ENCODE results near the gene CHMP3.

CHMP3 gene

GRCh38 chr2:86512892-86513291 is 50.4 kb downstream of the CHMP3 start:
- Histone ChIP-seq H3K36me3 (ENCODE audit: control insufficient read depth, low read length) (peaks cover 18% of the 10 kb centered on the region), H3K27me3 (ENCODE audit: control insufficient read depth, low read length) (no peaks in the 10 kb centered on the region), H3F3A (ENCODE audit: control insufficient read depth, insufficient read depth) (no peaks in the 10 kb centered on the region), H3K4me1 (ENCODE audit: control insufficient read depth, low read length) (no peaks in the 10 kb centered on the region), H3K4me3 (ENCODE audit: low read length) (no peak overlapping the region), H4K20me1 (ENCODE audit: control insufficient read depth, insufficient read depth, low read depth, low read length) (no peaks in the 10 kb centered on the region), H3K9me2 (replicated peaks; ENCODE audit: control insufficient read depth, low read length) (no peaks in the 10 kb centered on the region), H3K9me3 (ENCODE audit: control insufficient read depth, insufficient read depth, low read length) (no peaks in the 10 kb centered on the region), H3K79me2 (ENCODE audit: control insufficient read depth, low read length) (no peaks in the 10 kb centered on the region), H3K27ac (ENCODE audit: low read depth, low read length) (no peak overlapping the region), H3K4me2 (ENCODE audit: low read length) (no peak overlapping the region)
- TF ChIP-seq EZH2phosphoT487 (IDR thresholded peaks at IDR 0.05; ENCODE audit: borderline replicate concordance, low read length): no peak
- no peak for TF ChIP-seq CTCF (IDR thresholded peaks at IDR 0.05; ENCODE audit: low read depth, low read length, poor library complexity, severe bottlenecking)

- Histone ChIP-seq H3K9me2 (replicated peaks; ENCODE audit: control insufficient read depth, low read length) (no peaks in the 10 kb centered on the region), H3K4me3 (ENCODE audit: low read length) (no peak overlapping the region), H3K27me3 (ENCODE audit: control insufficient read depth, low read length) (no peaks in the 10 kb centered on the region), H3K27ac (ENCODE audit: low read depth, low read length) (no peak overlapping the region), H4K20me1 (ENCODE audit: control insufficient read depth, insufficient read depth, low read depth, low read length) (no peaks in the 10 kb centered on the region), H3K4me1 (ENCODE audit: control insufficient read depth, low read length) (no peaks in the 10 kb centered on the region), H3K9me3 (ENCODE audit: control insufficient read depth, insufficient read depth, low read length) (no peaks in the 10 kb centered on the region), H3F3A (ENCODE audit: control insufficient read depth, insufficient read depth) (no peaks in the 10 kb centered on the region), H3K4me2 (ENCODE audit: low read length) (no peak overlapping the region), H3K36me3 (ENCODE audit: control insufficient read depth, low read length) (peaks cover 26% of the 10 kb centered on the region), H3K79me2 (ENCODE audit: control insufficient read depth, low read length) (no peaks in the 10 kb centered on the region)
- no peak for TF ChIP-seq CTCF (IDR thresholded peaks at IDR 0.05; ENCODE audit: low read depth, low read length, poor library complexity, severe bottlenecking)
- TF ChIP-seq EZH2phosphoT487 (IDR thresholded peaks at IDR 0.05; ENCODE audit: borderline replicate concordance, low read length): no peak
Observed at GRCh38 chr2:86512034-86512433, 51.2 kb downstream of the CHMP3 start.

GRCh38 chr2:86510436-86510933 is 52.8 kb downstream of the CHMP3 start:
- Histone ChIP-seq H3K9me3 (ENCODE audit: control insufficient read depth, insufficient read depth, low read length) (no peaks in the 10 kb centered on the region), H3K27ac (ENCODE audit: low read depth, low read length) (no peak overlapping the region), H3K36me3 (ENCODE audit: control insufficient read depth, low read length) (peaks cover 31% of the 10 kb centered on the region), H3K27me3 (ENCODE audit: control insufficient read depth, low read length) (no peaks in the 10 kb centered on the region), H3K79me2 (ENCODE audit: control insufficient read depth, low read length) (no peaks in the 10 kb centered on the region), H3K9me2 (replicated peaks; ENCODE audit: control insufficient read depth, low read length) (no peaks in the 10 kb centered on the region), H4K20me1 (ENCODE audit: control insufficient read depth, insufficient read depth, low read depth, low read length) (no peaks in the 10 kb centered on the region), H3K4me3 (ENCODE audit: low read length) (no peak overlapping the region), H3K4me1 (ENCODE audit: control insufficient read depth, low read length) (no peaks in the 10 kb centered on the region), H3F3A (ENCODE audit: control insufficient read depth, insufficient read depth) (no peaks in the 10 kb centered on the region), H3K4me2 (ENCODE audit: low read length) (no peak overlapping the region)
- TF ChIP-seq EZH2phosphoT487 (IDR thresholded peaks at IDR 0.05; ENCODE audit: borderline replicate concordance, low read length): no peak
- no peak for TF ChIP-seq CTCF (IDR thresholded peaks at IDR 0.05; ENCODE audit: low read depth, low read length, poor library complexity, severe bottlenecking)

All from DOHH2 (cell line).